Measurements from ENCODE around the gene ATP6V1E1. TPM values are rescaled to one million over a fixed set of nuclear protein-coding genes. Genes with fewer than 3 reads are reported as not detected.

ATP6V1E1 gene
- 115 to 135 TPM (median 123 TPM) in 5 replicates for total RNA-seq (2022; extraction: Qiagen RNA extraction; ENCODE audit: low read depth)

GRCh38 chr22:17628406-17629172, at the start of gene ATP6V1E1:
Gene ATP6V1E1, minus strand, starts transcription at chr22:17628749. Its CDS starts 114 bp downstream, at chr22:17628635.

GRCh38 chr22:17638432-17639246, 10.1 kb upstream of the ATP6V1E1 start, which contains the start of gene BCL2L13:
Gene BCL2L13, plus strand, starts transcription at chr22:17638757. Its CDS starts 16,955 bp downstream, at chr22:17655712.

GRCh38 chr22:17562906-17563870, 65.4 kb downstream of the ATP6V1E1 start, which contains the start of gene SLC25A18:
Gene SLC25A18, plus strand, starts transcription at chr22:17563498. Its CDS starts 16,447 bp downstream, at chr22:17579945.

Other genes starting within 250 kb of the ATP6V1E1 start
- gene SLC25A18, start 65.3 kb downstream of the ATP6V1E1 start, total RNA-seq (2022; extraction: Qiagen RNA extraction; ENCODE audit: low read depth) = 0.15 to 0.59 TPM (median 0.18 TPM) in 5 replicates
- 25.3 to 32.9 TPM (median 29.9 TPM) in 5 replicates for gene BCL2L13, start 10.0 kb upstream of the ATP6V1E1 start, total RNA-seq (2022; extraction: Qiagen RNA extraction; ENCODE audit: low read depth)
- gene BID, start 145.7 kb upstream of the ATP6V1E1 start, total RNA-seq (2022; extraction: Qiagen RNA extraction; ENCODE audit: low read depth) = 64.4 to 80.4 TPM (median 74.7 TPM) in 5 replicates